OCI-LY7 (cell line): ENCODE measurements around the gene TNFAIP8.

Experiments used
- CTCF ChIP-seq: fragments of 200-600 bp; sonication (generic); conservative IDR thresholded peaks from 2 replicates; pipeline ENCODE4 v1.5.1; 2014; ENCODE audit warnings: mild to moderate bottlenecking, antibody characterized with exemption, low read length, moderate library complexity, mixed read lengths
- EZH2phosphoT487 ChIP-seq: fragments of 200-600 bp; sonication (generic); IDR thresholded peaks from 2 replicates; pipeline ENCODE4 v1.6.1; 2018; ENCODE audit warnings: low read depth, borderline replicate concordance, mild to moderate bottlenecking, mixed run types, antibody characterized with exemption, low read length, moderate library complexity, mixed read lengths

GRCh38 chr5:119311688-119312087 lies 44.1 kb upstream of the TNFAIP8 start:
- TF ChIP-seq CTCF, result no peak
- no peak for TF ChIP-seq EZH2phosphoT487
